GM23338 (cell line): ENCODE data around the gene PALM. TPM values are rescaled to one million over a fixed set of nuclear protein-coding genes. Genes with fewer than 3 reads are reported as not detected.

Experiments used
- ATAC-seq: fragments of 200-7000 bp; cut with Tn5 transposase; 3 replicates; pipeline ENCODE4 v1.9.1; 2020
- DNase-seq: peaks from one replicate; pipeline ENCODE4 v3.0.0-alpha.2; 2015; ENCODE audit warnings: low spot score
- H2AFZ ChIP-seq: fragments of 200-600 bp; sonication (generic); 2 replicates; pipeline ENCODE4 v1.8.0; 2016; ENCODE audit warnings: antibody characterized with exemption, mild to moderate bottlenecking, moderate library complexity
- H3F3A ChIP-seq: fragments of 200-600 bp; sonication (generic); replicated peaks from 2 replicates; pipeline ENCODE4 v1.8.0; 2017; ENCODE audit warnings: antibody characterized with exemption, mixed run types, low read depth
- H3K27ac ChIP-seq: fragments of 200-600 bp; sonication (generic); 2 replicates; pipeline ENCODE4 v1.6.1; 2016; ENCODE audit warnings: low read depth
- H3K27me3 ChIP-seq: fragments of 200-600 bp; sonication (generic); 2 replicates; pipeline ENCODE4 v1.8.0; 2016; ENCODE audit warnings: mild to moderate bottlenecking, mixed run types, moderate library complexity; ENCODE audit not compliant: insufficient read depth
- H3K36me3 ChIP-seq: fragments of 200-600 bp; sonication (generic); 2 replicates; pipeline ENCODE4 v1.8.0; 2016; ENCODE audit warnings: mild to moderate bottlenecking; ENCODE audit not compliant: insufficient read depth
- H3K4me1 ChIP-seq: fragments of 200-600 bp; sonication (generic); 2 replicates; pipeline ENCODE4 v1.8.0; 2016; ENCODE audit warnings: mild to moderate bottlenecking, moderate library complexity; ENCODE audit not compliant: insufficient read depth
- H3K4me2 ChIP-seq: fragments of 200-600 bp; sonication (generic); 2 replicates; pipeline ENCODE4 v1.7.1; 2017; ENCODE audit warnings: mixed run types
- H3K4me3 ChIP-seq: fragments of 200-600 bp; sonication (generic); 2 replicates; pipeline ENCODE4 v1.6.1; 2016; ENCODE audit warnings: mixed run types
- H3K79me2 ChIP-seq: fragments of 200-600 bp; sonication (generic); replicated peaks from 2 replicates; pipeline ENCODE4 v1.8.0; 2017; ENCODE audit warnings: mild to moderate bottlenecking; ENCODE audit not compliant: insufficient read depth
- H3K9me2 ChIP-seq: fragments of 200-600 bp; sonication (generic); 2 replicates; pipeline ENCODE4 v1.8.0; 2017; ENCODE audit not compliant: insufficient read depth
- H4K20me1 ChIP-seq: fragments of 200-600 bp; sonication (generic); replicated peaks from 2 replicates; pipeline ENCODE4 v1.8.0; 2017; ENCODE audit warnings: mild to moderate bottlenecking; ENCODE audit not compliant: insufficient read depth
- H3K27ac Mint-ChIP-seq: 2 replicates; pipeline ENCODE4 v1.8.0; 2020; ENCODE audit warnings: inconsistent platforms, mild to moderate bottlenecking, moderate library complexity, mixed read lengths
- H3K27me3 Mint-ChIP-seq: 3 replicates; pipeline ENCODE4 v1.8.0; 2022; ENCODE audit warnings: low read depth, mild to moderate bottlenecking, moderate library complexity, mixed read lengths, inconsistent platforms; ENCODE audit not compliant: insufficient read depth, poor library complexity
- H3K36me3 Mint-ChIP-seq: 3 replicates; pipeline ENCODE4 v1.8.0; 2021; ENCODE audit warnings: low read depth, mild to moderate bottlenecking, inconsistent platforms, moderate library complexity, mixed read lengths
- H3K4me1 Mint-ChIP-seq: 3 replicates; pipeline ENCODE4 v1.8.0; 2020; ENCODE audit warnings: mild to moderate bottlenecking, inconsistent platforms, mixed read lengths
- H3K4me3 Mint-ChIP-seq: 3 replicates; pipeline ENCODE4 v1.8.0; 2021; ENCODE audit warnings: moderate library complexity, mild to moderate bottlenecking, inconsistent platforms, mixed read lengths
- H3K9me3 Mint-ChIP-seq: 3 replicates; pipeline ENCODE4 v1.8.0; 2020; ENCODE audit warnings: moderate library complexity, mild to moderate bottlenecking, inconsistent platforms, mixed read lengths
- CREB1 ChIP-seq: fragments of 250-450 bp; sonication (Bioruptor Pico); IDR thresholded peaks from 2 replicates; pipeline ENCODE4 v1.5.0; 2020; ENCODE audit warnings: low read depth, mild to moderate bottlenecking, moderate library complexity
- CTCF ChIP-seq, 2 experiments: fragments of 200-600 bp in 1 of 2; sonication (generic) in 1 of 2; conservative IDR thresholded peaks; 2 replicates each; pipeline versions ENCODE4 v1.5.1 to v1.6.1; 2016 to 2017; ENCODE audit warnings: antibody characterized with exemption in 2 of 2, low read depth in 2 of 2, mild to moderate bottlenecking in 2 of 2, moderate library complexity in 1 of 2
- ETS1 ChIP-seq: IDR thresholded peaks from 2 replicates; pipeline ENCODE4 v1.6.1; 2016; ENCODE audit warnings: antibody characterized with exemption
- EZH2 ChIP-seq: fragments of 200-600 bp; sonication (generic); IDR thresholded peaks from one replicate; pipeline ENCODE4 v1.8.0; 2017; ENCODE audit warnings: antibody characterized with exemption, mild to moderate bottlenecking, low read depth; ENCODE audit not compliant: unreplicated experiment
- EZH2phosphoT487 ChIP-seq: fragments of 200-600 bp; sonication (generic); IDR thresholded peaks from one replicate; pipeline ENCODE4 v1.8.1; 2018; ENCODE audit warnings: antibody characterized with exemption; ENCODE audit not compliant: unreplicated experiment
- JUNB ChIP-seq: IDR thresholded peaks from one replicate; pipeline ENCODE4 v1.6.1; 2016; ENCODE audit warnings: antibody characterized with exemption; ENCODE audit not compliant: unreplicated experiment
- POLR2AphosphoS5 ChIP-seq: IDR thresholded peaks from 2 replicates; pipeline ENCODE4 v1.6.1; 2016; ENCODE audit warnings: antibody characterized with exemption, low read depth
- ZNF331 ChIP-seq: fragments of 250-450 bp; sonication (Bioruptor Pico); IDR thresholded peaks from 2 replicates; pipeline ENCODE4 v1.5.0; 2020; ENCODE audit warnings: low read depth, mild to moderate bottlenecking, moderate library complexity
- polyA plus RNA-seq: library from polyadenylated mRNA; unstranded; fragments of >200 nt; fragmentation: Nextera tagmentation; extraction: Ambion mirVana; gene quantifications from 2 replicates; pipeline ENCODE4 v1.2.1, GENCODE V29; 2016
- total RNA-seq: library from RNA; depleted of rRNA; stranded (reverse); fragments of >200 nt; shearing (Covaris generic); gene quantifications from 2 replicates; pipeline ENCODE4 v1.2.3, GENCODE V29; 2014

Gene PALM
- total and polyA plus RNA-seq, 2 experiments from 2014 or later: 3.8 to 26.1 TPM

GRCh38 chr19:791567-792305, 83.0 kb downstream of the PALM start:
- H3K4me1 Mint-ChIP-seq: peaks cover 32% of the 10 kb centered on the region
- Histone ChIP-seq H2AFZ (no peak overlapping the region), H3K4me3 (no peak overlapping the region), H3K4me2 (peak overlapping the region; percentile 32; the same call in 1 of the 2 replicates), H4K20me1 (no peaks in the 10 kb centered on the region), H3F3A (peaks cover 31% of the 10 kb centered on the region), H3K79me2 (peaks cover 3% of the 10 kb centered on the region; the same call in 1 of the 2 replicates), H3K9me2 (no peaks in the 10 kb centered on the region), H3K27ac (0 out of 2 replicates have a peak overlapping the region, but pooled peaks have one; percentile 50), H3K4me1 (peaks cover 42% of the 10 kb centered on the region), H3K27me3 (no peaks in the 10 kb centered on the region), H3K36me3 (no peaks in the 10 kb centered on the region)
- H3K9me3 Mint-ChIP-seq: no peaks in the 10 kb centered on the region
- no peak overlapping the region for H3K4me3 Mint-ChIP-seq
- H3K36me3 Mint-ChIP-seq: no peaks in the 10 kb centered on the region; the same call in 2 of the 3 replicates
- ATAC-seq (peak; percentile 5; the same call in 2 of the 3 replicates), DNase-seq (peak; percentile 18)
- peaks cover 6% of the 10 kb centered on the region for H3K27me3 Mint-ChIP-seq
- peak overlapping the region; percentile 41; the same call in 1 of the 2 replicates for H3K27ac Mint-ChIP-seq
- TF ChIP-seq CREB1 (no peak), JUNB (no peak), EZH2 (no peak), ETS1 (no peak), EZH2phosphoT487 (no peak), CTCF (conservative IDR thresholded peaks at IDR 0.05; ENCODE audit: low read depth in 2 of 2) (no peak), POLR2AphosphoS5 (no peak), ZNF331 (CRISPR knock-in tag) (no peak)

GRCh38 chr19:792306-792885, 83.7 kb downstream of the PALM start:
- Mint-ChIP-seq H3K27ac (0 out of 2 replicates have a peak overlapping the region, but pooled peaks have one; percentile 41), H3K36me3 (no peaks in the 10 kb centered on the region; the same call in 2 of the 3 replicates), H3K9me3 (no peaks in the 10 kb centered on the region), H3K27me3 (peaks cover 8% of the 10 kb centered on the region), H3K4me3 (no peak overlapping the region), H3K4me1 (peaks cover 32% of the 10 kb centered on the region)
- Histone ChIP-seq H3F3A (peaks cover 31% of the 10 kb centered on the region), H3K27me3 (no peaks in the 10 kb centered on the region), H2AFZ (no peak overlapping the region), H3K79me2 (0 out of 2 replicates have a peak, but pooled peaks cover 3% of the 10 kb centered on the region), H3K36me3 (no peaks in the 10 kb centered on the region), H3K4me3 (no peak overlapping the region), H3K4me1 (peaks cover 42% of the 10 kb centered on the region), H3K9me2 (no peaks in the 10 kb centered on the region), H3K27ac (0 out of 2 replicates have a peak overlapping the region, but pooled peaks have one; percentile 50), H3K4me2 (peak overlapping the region; percentile 40; the same call in 1 of the 2 replicates), H4K20me1 (no peaks in the 10 kb centered on the region)
- ATAC-seq: no peak
- peak; percentile 48 for DNase-seq
- TF ChIP-seq CTCF (conservative IDR thresholded peaks at IDR 0.05; ENCODE audit: low read depth in 2 of 2) (no peak), ZNF331 (CRISPR knock-in tag) (no peak)
